Transverse colon (tissue), 4 donors: ENCODE data around the gene ANKRD62.
"Not testable (repeated sequence)": the region's sequence is repeated elsewhere in the genome, so short reads cannot be mapped to it uniquely, and the experiment has no call there.

Source experiments
- EP300 ChIP-seq: sonication (generic); formaldehyde crosslinking; IDR thresholded peaks from one replicate; pipeline ENCODE4 v1.6.1; 2017; ENCODE audit warnings: antibody characterized with exemption, low read depth
- POLR2A ChIP-seq: fragments of 450-650 bp; IDR thresholded peaks from one replicate; pipeline ENCODE4 v1.6.1; 2016; ENCODE audit warnings: antibody characterized with exemption, mild to moderate bottlenecking, moderate library complexity
- POLR2AphosphoS5 ChIP-seq, 3 donors: sonication (generic); formaldehyde crosslinking; IDR thresholded peaks; one replicate each; pipeline ENCODE4 v1.6.1; 2016; ENCODE audit warnings: antibody characterized with exemption in 3 of 3
- TF ChIP-seq, protein P1 (sequence below), 5 experiments: fragments of 200-600 bp in 3 of 5; fragments of 450-650 bp in 2 of 5; sonication (generic) in 3 of 5; IDR thresholded peaks; 1 replicate in 2 of 5; 2 replicates in 3 of 5; pipeline ENCODE4 v1.5.1; 2016 to 2017; ENCODE audit warnings: antibody characterized with exemption in 5 of 5, inconsistent platforms in 3 of 5, mild to moderate bottlenecking in 2 of 5, moderate library complexity in 1 of 5

DNA sequence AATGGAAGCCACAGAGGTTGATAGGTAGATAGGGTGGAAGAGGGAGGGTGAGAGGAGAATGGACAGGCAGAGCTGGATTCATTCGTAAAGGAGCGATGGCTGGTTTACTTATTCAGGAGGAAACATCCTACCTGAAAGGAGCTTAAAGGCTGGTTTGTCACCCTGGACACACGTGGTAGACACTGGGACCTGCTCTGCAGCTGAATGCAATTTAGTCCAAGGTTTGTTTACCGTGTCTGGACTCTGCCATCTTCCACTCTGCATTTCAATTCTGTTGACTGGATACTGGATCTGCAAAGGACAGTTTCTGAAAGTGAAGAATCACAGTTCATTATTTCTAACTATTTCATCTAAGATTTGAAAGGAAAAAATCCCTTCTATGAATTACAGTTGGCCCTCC, 15.6 kb upstream of the ANKRD62 start:
- TF ChIP-seq, protein P1, sequence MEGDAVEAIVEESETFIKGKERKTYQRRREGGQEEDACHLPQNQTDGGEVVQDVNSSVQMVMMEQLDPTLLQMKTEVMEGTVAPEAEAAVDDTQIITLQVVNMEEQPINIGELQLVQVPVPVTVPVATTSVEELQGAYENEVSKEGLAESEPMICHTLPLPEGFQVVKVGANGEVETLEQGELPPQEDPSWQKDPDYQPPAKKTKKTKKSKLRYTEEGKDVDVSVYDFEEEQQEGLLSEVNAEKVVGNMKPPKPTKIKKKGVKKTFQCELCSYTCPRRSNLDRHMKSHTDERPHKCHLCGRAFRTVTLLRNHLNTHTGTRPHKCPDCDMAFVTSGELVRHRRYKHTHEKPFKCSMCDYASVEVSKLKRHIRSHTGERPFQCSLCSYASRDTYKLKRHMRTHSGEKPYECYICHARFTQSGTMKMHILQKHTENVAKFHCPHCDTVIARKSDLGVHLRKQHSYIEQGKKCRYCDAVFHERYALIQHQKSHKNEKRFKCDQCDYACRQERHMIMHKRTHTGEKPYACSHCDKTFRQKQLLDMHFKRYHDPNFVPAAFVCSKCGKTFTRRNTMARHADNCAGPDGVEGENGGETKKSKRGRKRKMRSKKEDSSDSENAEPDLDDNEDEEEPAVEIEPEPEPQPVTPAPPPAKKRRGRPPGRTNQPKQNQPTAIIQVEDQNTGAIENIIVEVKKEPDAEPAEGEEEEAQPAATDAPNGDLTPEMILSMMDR (IDR thresholded peaks at IDR 0.05), result not testable (repeated sequence)
- TF ChIP-seq POLR2A; POLR2AphosphoS5 (IDR thresholded peaks at IDR 0.05); EP300: not testable (repeated sequence)
